Smooth muscle cell (in vitro differentiated cells): ENCODE measurements around the gene RNU4-1. TPM values are rescaled to one million over a fixed set of nuclear protein-coding genes. Genes with fewer than 3 reads are reported as not detected.

Experiments
- DNase-seq: peaks from one replicate; lab custom pipeline; 2025; ENCODE audit not compliant: unreplicated experiment; lab: John Stamatoyannopoulos, UW
- H2AFZ ChIP-seq: fragments of 200-600 bp; sonication (generic); 2 replicates; pipeline ENCODE4 v1.6.0; 2016; ENCODE audit warnings: antibody characterized with exemption, low read depth, mild to moderate bottlenecking
- H3F3A ChIP-seq: fragments of 200-600 bp; sonication (generic); 2 replicates; pipeline ENCODE4 v1.6.0; 2017; ENCODE audit warnings: antibody characterized with exemption, low read depth
- H3K27ac ChIP-seq: fragments of 200-600 bp; sonication (generic); 2 replicates; pipeline ENCODE4 v1.5.1; 2016; ENCODE audit warnings: low read depth, mild to moderate bottlenecking
- H3K27me3 ChIP-seq: fragments of 200-600 bp; sonication (generic); 2 replicates; pipeline ENCODE4 v1.6.1; 2016; ENCODE audit warnings: low read depth, mild to moderate bottlenecking
- H3K36me3 ChIP-seq: fragments of 200-600 bp; sonication (generic); 2 replicates; pipeline ENCODE4 v1.5.1; 2016; ENCODE audit warnings: low read depth
- H3K4me1 ChIP-seq: fragments of 200-600 bp; sonication (generic); 2 replicates; pipeline ENCODE4 v1.5.1; 2016; ENCODE audit warnings: low read depth
- H3K4me2 ChIP-seq: fragments of 200-600 bp; sonication (generic); 2 replicates; pipeline ENCODE4 v1.6.0; 2016; ENCODE audit warnings: mild to moderate bottlenecking
- H3K4me3 ChIP-seq: fragments of 200-600 bp; sonication (generic); 2 replicates; pipeline ENCODE4 v1.5.1; 2016; ENCODE audit warnings: mild to moderate bottlenecking
- H3K79me2 ChIP-seq: fragments of 200-600 bp; sonication (generic); 2 replicates; pipeline ENCODE4 v1.6.0; 2016; ENCODE audit warnings: low read depth, mild to moderate bottlenecking
- H3K9ac ChIP-seq: fragments of 200-600 bp; sonication (generic); 2 replicates; pipeline ENCODE4 v1.6.0; 2016; ENCODE audit warnings: low read depth
- H3K9me3 ChIP-seq: fragments of 200-600 bp; sonication (generic); replicated peaks from 2 replicates; pipeline ENCODE4 v1.5.1; 2016; ENCODE audit warnings: low read depth
- H4K20me1 ChIP-seq: fragments of 200-600 bp; sonication (generic); 2 replicates; pipeline ENCODE4 v1.6.0; 2016; ENCODE audit warnings: low read depth
- WGBS: methylation state at CpG from one replicate; pipeline ENCODE4 v1.1.7; 2016; ENCODE audit warnings: low lambda C conversion rate; 5-methylcytosine and 5-hydroxymethylcytosine counted together
- polyA plus RNA-seq: library from polyadenylated mRNA; unstranded; fragments of >200 nt; fragmentation: Nextera tagmentation; extraction: Ambion mirVana; gene quantifications from 2 replicates; pipeline ENCODE4 v1.2.1, GENCODE V29; 2016
- total RNA-seq: library from RNA; depleted of rRNA; stranded (reverse); fragments of >200 nt; gene quantifications from 2 replicates; pipeline ENCODE4 v1.2.3, GENCODE V29; 2014
- TF ChIP-seq, protein P1 (sequence below): fragments of 200-600 bp; sonication (generic); IDR thresholded peaks from 2 replicates; pipeline ENCODE4 v1.5.1; 2017; ENCODE audit warnings: borderline replicate concordance, mild to moderate bottlenecking, antibody characterized with exemption; ENCODE audit not compliant: insufficient read depth, poor library complexity, severe bottlenecking

Gene RNU4-1
- total and polyA plus RNA-seq, 2 experiments from 2014 or later: under 0.01 TPM; not detected in 1

- no peaks in the 10 kb centered on the region for H4K20me1 ChIP-seq
- peak overlapping the region; percentile 91 for H2AFZ ChIP-seq
- TF ChIP-seq, protein P1, sequence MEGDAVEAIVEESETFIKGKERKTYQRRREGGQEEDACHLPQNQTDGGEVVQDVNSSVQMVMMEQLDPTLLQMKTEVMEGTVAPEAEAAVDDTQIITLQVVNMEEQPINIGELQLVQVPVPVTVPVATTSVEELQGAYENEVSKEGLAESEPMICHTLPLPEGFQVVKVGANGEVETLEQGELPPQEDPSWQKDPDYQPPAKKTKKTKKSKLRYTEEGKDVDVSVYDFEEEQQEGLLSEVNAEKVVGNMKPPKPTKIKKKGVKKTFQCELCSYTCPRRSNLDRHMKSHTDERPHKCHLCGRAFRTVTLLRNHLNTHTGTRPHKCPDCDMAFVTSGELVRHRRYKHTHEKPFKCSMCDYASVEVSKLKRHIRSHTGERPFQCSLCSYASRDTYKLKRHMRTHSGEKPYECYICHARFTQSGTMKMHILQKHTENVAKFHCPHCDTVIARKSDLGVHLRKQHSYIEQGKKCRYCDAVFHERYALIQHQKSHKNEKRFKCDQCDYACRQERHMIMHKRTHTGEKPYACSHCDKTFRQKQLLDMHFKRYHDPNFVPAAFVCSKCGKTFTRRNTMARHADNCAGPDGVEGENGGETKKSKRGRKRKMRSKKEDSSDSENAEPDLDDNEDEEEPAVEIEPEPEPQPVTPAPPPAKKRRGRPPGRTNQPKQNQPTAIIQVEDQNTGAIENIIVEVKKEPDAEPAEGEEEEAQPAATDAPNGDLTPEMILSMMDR: peak; percentile 43
- no peaks in the 10 kb centered on the region for H3K27me3 ChIP-seq
- H3F3A ChIP-seq: peaks cover 3% of the 10 kb centered on the region
- WGBS: 5% methylated on average over 39 of the region's 42 CpGs
- H3K4me3 ChIP-seq: peak overlapping the region; percentile 66
- H3K79me2 ChIP-seq: no peaks in the 10 kb centered on the region
- H3K27ac ChIP-seq: peak overlapping the region; percentile 88
- H3K9ac ChIP-seq: peak overlapping the region; percentile 87
- peaks cover 7% of the 10 kb centered on the region for H3K4me1 ChIP-seq
- peak; percentile 96 for DNase-seq
- H3K36me3 ChIP-seq: no peaks in the 10 kb centered on the region
- H3K4me2 ChIP-seq: peak overlapping the region; percentile 97
- no peaks in the 10 kb centered on the region for H3K9me3 ChIP-seq
Observed at GRCh38 chr12:120317224-120318105, 24.4 kb upstream of the RNU4-1 start.

GRCh38 chr12:120316798-120317223 lies 23.8 kb upstream of the RNU4-1 start:
- no peak for DNase-seq
- peak overlapping the region; percentile 88 for H3K27ac ChIP-seq
- no peaks in the 10 kb centered on the region for H3K79me2 ChIP-seq
- H3K9me3 ChIP-seq: no peaks in the 10 kb centered on the region
- H3K4me3 ChIP-seq: peak overlapping the region; percentile 66
- WGBS: 74% methylated on average over 8 of the region's 9 CpGs
- peaks cover 7% of the 10 kb centered on the region for H3K4me1 ChIP-seq
- H3K9ac ChIP-seq: peak overlapping the region; percentile 87
- TF ChIP-seq, protein P1: no peak
- peak overlapping the region; percentile 91 for H2AFZ ChIP-seq
- no peaks in the 10 kb centered on the region for H3K36me3 ChIP-seq
- peak overlapping the region; percentile 97 for H3K4me2 ChIP-seq
- H4K20me1 ChIP-seq: no peaks in the 10 kb centered on the region
- peaks cover 3% of the 10 kb centered on the region for H3F3A ChIP-seq
- H3K27me3 ChIP-seq: no peaks in the 10 kb centered on the region

GRCh38 chr12:120314220-120314619 lies 21.2 kb upstream of the RNU4-1 start:
- H3K36me3 ChIP-seq: no peaks in the 10 kb centered on the region
- WGBS: 59% methylated on average over 5 of the region's 5 CpGs
- H3K4me1 ChIP-seq: peaks cover 7% of the 10 kb centered on the region
- H3K9me3 ChIP-seq: no peaks in the 10 kb centered on the region
- TF ChIP-seq, protein P1: no peak
- DNase-seq: no peak
- H3K27me3 ChIP-seq: no peaks in the 10 kb centered on the region
- H3K4me3 ChIP-seq: no peak overlapping the region
- no peak overlapping the region for H3K27ac ChIP-seq
- H3K79me2 ChIP-seq: no peaks in the 10 kb centered on the region
- H3F3A ChIP-seq: peaks cover 3% of the 10 kb centered on the region
- H2AFZ ChIP-seq: no peak overlapping the region
- no peaks in the 10 kb centered on the region for H4K20me1 ChIP-seq
- no peak overlapping the region for H3K9ac ChIP-seq
- no peak overlapping the region for H3K4me2 ChIP-seq
